Colonic mucosa (tissue), 4 donors: ENCODE measurements around the gene FRRS1. TPM values are rescaled to one million over a fixed set of nuclear protein-coding genes. Genes with fewer than 3 reads are reported as not detected.

Experiments used
- DNase-seq: peaks from one replicate; pipeline ENCODE4 v3.0.0-alpha.2; 2020
- H3K27ac ChIP-seq: fragments of 200-600 bp; one replicate; pipeline ENCODE4 v1.8.0; 2021
- H3K27me3 ChIP-seq: fragments of 200-600 bp; one replicate; pipeline ENCODE4 v1.8.0; 2021
- H3K36me3 ChIP-seq: fragments of 200-600 bp; one replicate; pipeline ENCODE4 v1.8.0; 2021
- H3K4me1 ChIP-seq: fragments of 200-600 bp; one replicate; pipeline ENCODE4 v1.8.0; 2021; ENCODE audit warnings: mild to moderate bottlenecking
- H3K4me3 ChIP-seq: fragments of 200-600 bp; one replicate; pipeline ENCODE4 v1.8.0; 2021
- H3K9ac ChIP-seq, 2 donors: one replicate each; pipeline ENCODE4 v1.7.0; 2013; ENCODE audit warnings: control low read depth in 2 of 2, low read depth in 2 of 2, low read length in 2 of 2
- H3K9me3 ChIP-seq: fragments of 200-600 bp; one replicate; pipeline ENCODE4 v1.8.0; 2021
- intact Hi-C: fragments of 100-400 bp; cut with DNase I; formaldehyde crosslinking; loops from one replicate; pipeline ENCODE4 v1.14.1; 2022
- total RNA-seq, 2 donors: library from RNA; stranded (reverse); fragmentation: NEBNext Ultra II Directional in 1 of 2; extraction: Animal tissue kit (Norgen Biotek cat#: 25700) in 1 of 2; gene quantifications; one replicate each; pipeline ENCODE4 v1.2.1, GENCODE V29; 2021
- TF ChIP-seq, protein P1 (sequence below): fragments of 200-600 bp; IDR thresholded peaks from one replicate; pipeline ENCODE4 v1.8.0; 2022; ENCODE audit warnings: antibody characterized with exemption, mild to moderate bottlenecking
- donor health status: healthy.
- donor health status: DM: no; HTN: no; CAD: no.
- donor health status: DM: no; HTN: no; CAD: no.

Gene FRRS1
- total RNA-seq, 2 donors from 2014 or later, result 16.7 to 17.1 TPM

DNA sequence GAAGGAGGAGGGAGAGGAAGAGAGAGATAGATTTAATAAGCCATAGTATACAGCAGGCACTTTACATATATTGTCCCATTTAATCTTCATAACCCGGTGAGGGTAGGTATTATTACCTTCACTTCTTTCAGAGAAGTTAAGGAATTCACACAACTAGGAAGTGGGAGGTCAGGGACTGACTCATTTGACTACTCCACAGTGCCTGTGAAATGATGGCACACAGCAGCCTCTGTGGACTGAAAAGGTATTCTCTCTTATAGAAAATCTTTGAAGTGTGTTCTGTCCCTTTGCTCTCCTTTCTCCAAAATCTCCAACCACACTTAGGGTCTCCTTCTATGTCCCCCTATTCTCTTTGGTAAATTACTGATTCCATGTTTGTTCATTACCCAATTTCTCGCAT lies 96.6 kb downstream of the FRRS1 start:
- Histone ChIP-seq H3K27ac (no peak overlapping the region), H3K9ac (no peak overlapping the region), H3K9me3 (no peaks in the 10 kb centered on the region), H3K4me1 (no peaks in the 10 kb centered on the region), H3K4me3 (no peak overlapping the region), H3K36me3 (no peaks in the 10 kb centered on the region), H3K27me3 (no peaks in the 10 kb centered on the region)
- TF ChIP-seq, protein P1, sequence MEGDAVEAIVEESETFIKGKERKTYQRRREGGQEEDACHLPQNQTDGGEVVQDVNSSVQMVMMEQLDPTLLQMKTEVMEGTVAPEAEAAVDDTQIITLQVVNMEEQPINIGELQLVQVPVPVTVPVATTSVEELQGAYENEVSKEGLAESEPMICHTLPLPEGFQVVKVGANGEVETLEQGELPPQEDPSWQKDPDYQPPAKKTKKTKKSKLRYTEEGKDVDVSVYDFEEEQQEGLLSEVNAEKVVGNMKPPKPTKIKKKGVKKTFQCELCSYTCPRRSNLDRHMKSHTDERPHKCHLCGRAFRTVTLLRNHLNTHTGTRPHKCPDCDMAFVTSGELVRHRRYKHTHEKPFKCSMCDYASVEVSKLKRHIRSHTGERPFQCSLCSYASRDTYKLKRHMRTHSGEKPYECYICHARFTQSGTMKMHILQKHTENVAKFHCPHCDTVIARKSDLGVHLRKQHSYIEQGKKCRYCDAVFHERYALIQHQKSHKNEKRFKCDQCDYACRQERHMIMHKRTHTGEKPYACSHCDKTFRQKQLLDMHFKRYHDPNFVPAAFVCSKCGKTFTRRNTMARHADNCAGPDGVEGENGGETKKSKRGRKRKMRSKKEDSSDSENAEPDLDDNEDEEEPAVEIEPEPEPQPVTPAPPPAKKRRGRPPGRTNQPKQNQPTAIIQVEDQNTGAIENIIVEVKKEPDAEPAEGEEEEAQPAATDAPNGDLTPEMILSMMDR, result no peak
- DNase-seq, result no peak
- intact Hi-C loops, result no loop called here

DNA sequence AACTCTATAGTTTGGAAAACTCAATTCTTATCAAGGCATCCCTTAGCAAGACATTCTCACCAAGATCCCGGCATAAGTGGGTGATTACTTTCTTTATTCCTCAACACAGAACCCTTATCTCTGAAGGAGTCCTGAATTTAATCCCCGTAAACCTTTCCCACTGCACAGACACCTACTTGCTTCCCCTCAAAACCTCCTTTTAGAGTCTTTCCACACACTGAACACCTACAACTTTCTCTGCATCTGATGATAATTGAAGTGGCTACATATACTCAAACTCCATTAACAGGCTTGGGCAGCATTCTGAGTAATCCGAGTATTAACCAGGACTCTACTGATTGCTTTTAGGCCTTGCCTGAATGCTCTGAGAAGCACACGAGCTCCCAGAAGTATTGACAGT lies 97.1 kb downstream of the FRRS1 start:
- no peak overlapping the region for H3K27ac ChIP-seq
- no peaks in the 10 kb centered on the region for H3K27me3 ChIP-seq
- no peaks in the 10 kb centered on the region for H3K4me1 ChIP-seq
- no peak overlapping the region for H3K4me3 ChIP-seq
- TF ChIP-seq, protein P1, result no peak
- no peaks in the 10 kb centered on the region for H3K9me3 ChIP-seq
- H3K36me3 ChIP-seq, result no peaks in the 10 kb centered on the region
- intact Hi-C loops, result no loop called here
- no peak for DNase-seq
- no peak overlapping the region for H3K9ac ChIP-seq

DNA sequence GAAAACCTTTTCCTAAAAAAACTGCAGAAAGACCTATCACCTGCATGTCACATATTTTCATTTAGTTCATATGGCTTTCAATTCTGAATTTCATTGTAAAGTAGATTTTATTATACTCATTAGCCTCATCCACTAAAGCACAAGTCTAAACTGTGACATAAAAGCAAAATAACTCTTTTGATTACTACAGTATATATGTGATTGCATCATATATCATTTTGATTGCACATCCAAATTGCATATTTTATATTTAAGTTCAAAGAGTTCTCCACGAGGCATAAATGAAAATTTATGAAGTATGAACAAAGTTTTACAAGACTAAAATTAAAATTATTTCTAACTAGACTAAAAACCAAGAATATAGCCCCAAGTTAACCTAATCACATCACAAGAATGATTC lies 101.2 kb downstream of the FRRS1 start:
- no peaks in the 10 kb centered on the region for H3K9me3 ChIP-seq
- H3K9ac ChIP-seq, result no peak overlapping the region
- no peak for DNase-seq
- no peaks in the 10 kb centered on the region for H3K4me1 ChIP-seq
- no peaks in the 10 kb centered on the region for H3K36me3 ChIP-seq
- TF ChIP-seq, protein P1, result no peak
- H3K27me3 ChIP-seq, result no peaks in the 10 kb centered on the region
- no peak overlapping the region for H3K4me3 ChIP-seq
- H3K27ac ChIP-seq, result no peak overlapping the region
- intact Hi-C loops, result no loop called here

DNA sequence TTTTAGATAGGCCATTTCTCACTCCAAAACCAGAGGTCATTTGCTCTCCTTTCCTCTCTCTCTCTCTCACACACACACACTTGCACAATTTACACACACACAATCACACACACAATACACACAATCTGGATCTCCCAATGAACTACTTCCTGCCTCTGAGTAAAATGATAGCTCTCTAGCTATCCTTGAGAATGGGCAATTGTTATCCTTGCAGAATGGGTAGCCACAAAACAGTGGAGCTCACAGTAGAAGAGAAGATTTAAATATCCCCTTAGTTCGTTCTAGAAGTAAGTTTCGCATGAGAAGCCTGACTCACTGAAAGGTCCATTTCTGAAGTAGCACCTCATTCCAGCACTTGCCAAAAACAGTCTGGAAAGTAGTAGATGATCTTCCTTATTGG lies 102.9 kb downstream of the FRRS1 start:
- H3K36me3 ChIP-seq, result no peaks in the 10 kb centered on the region
- no peak overlapping the region for H3K4me3 ChIP-seq
- DNase-seq, result no peak
- TF ChIP-seq, protein P1, result no peak
- no peak overlapping the region for H3K27ac ChIP-seq
- H3K4me1 ChIP-seq, result no peaks in the 10 kb centered on the region
- H3K9me3 ChIP-seq, result no peaks in the 10 kb centered on the region
- H3K9ac ChIP-seq, result no peak overlapping the region
- H3K27me3 ChIP-seq, result no peaks in the 10 kb centered on the region
- intact Hi-C loops, result no loop called here

DNA sequence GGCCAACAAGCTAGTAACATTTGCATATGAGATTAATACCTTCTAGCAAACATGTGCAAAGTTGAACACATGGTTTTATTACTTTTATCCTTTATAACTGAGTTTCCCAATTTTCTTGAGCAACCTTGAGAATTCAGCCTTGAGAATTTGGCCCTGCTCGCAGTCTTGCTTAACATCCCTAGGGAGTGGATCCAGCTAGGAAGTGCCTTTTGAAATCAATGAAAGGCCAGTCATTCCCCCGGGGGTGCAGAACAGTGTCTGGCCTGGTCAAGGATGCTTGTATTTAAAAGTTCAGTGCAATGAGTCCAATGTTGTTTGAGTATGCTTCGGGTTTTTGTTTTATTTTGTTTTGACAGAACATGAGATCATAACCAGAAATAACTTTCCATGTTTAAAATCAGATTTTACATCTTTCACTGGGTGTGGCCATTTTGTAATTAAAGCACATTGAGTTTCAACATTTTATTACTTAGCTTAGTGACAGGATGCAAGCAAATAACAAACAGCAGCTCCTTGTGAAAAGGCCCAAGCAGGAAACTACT lies 103.8 kb downstream of the FRRS1 start:
- intact Hi-C loops, result no loop called here
- no peak overlapping the region for H3K9ac ChIP-seq
- H3K4me3 ChIP-seq, result no peak overlapping the region
- TF ChIP-seq, protein P1, result no peak
- H3K4me1 ChIP-seq, result no peaks in the 10 kb centered on the region
- H3K27me3 ChIP-seq, result no peaks in the 10 kb centered on the region
- H3K27ac ChIP-seq, result no peak overlapping the region
- peak; percentile 30 for DNase-seq
- no peaks in the 10 kb centered on the region for H3K9me3 ChIP-seq
- H3K36me3 ChIP-seq, result no peaks in the 10 kb centered on the region
